Medulla oblongata (tissue), 1 donor: Measurements from ENCODE around the gene YBEY.

Experiments used
- DNase-seq: peaks from one replicate; pipeline ENCODE4 v3.0.0-alpha.2; 2015; ENCODE audit errors: extremely low spot score

The YBEY gene

DNA sequence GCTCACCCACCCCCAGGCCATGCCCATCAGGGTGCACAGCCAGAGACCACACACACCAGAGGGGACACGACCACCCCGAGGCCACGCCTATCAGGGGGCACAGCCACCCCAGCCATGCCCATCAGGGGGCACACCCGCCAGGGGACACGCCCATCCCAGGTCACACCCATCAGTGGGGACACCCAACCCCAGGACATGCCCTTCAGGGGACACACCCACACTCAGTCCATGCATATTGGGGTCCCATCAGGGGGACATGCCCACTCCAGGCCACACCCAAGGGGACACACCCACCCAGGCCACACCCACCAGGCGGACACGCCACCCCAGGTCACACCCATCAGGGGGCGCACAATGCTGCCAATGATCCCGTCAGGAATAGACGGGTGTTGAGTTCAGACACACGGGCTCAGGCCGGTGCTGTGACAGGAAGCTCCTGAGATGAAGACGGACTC, 21.4 kb upstream of the YBEY start:
- no peak for DNase-seq

DNA sequence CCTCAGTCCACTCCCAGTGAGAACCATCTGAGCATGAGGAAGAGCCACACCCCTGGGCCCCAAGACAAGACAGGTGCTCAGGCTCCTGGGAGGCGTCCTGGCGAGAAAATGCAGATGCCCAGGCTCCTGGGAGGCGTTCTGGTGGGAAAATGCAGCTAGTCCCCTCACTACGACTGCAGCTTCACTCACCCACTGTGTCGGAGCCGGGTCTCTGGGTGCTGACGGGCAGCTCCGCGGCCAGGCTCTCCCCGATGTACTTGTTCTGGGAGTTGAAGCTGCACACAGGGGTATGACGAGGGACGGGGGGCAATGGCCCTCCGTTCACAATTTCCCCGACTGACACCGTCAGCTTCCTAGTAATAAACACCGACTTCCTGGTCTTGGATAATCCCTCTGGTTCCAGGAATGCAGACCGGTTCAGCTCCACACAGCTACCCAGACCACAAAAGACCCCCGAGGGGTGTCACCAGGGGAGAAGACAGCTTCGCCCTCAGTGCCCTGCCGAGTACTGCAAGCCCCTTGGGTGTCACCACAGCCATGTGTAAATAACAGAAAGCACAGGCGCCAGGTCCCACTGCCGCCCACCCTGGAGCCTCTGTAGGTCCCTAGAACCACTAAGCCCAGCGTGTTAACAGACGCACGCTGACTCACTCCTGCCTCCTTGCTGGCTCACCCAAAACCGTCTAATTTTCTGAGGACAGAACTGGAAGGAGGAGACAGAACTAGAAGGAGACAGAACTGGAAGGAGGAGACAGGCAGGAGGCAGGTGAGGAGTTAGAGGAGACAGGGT, 20.2 kb upstream of the YBEY start:
- DNase-seq: no peak

- no peak for DNase-seq
Observed at GRCh38 chr21:46266946-46267345, 19.2 kb upstream of the YBEY start.

- DNase-seq: no peak
Observed at GRCh38 chr21:46268371-46268770, 17.8 kb upstream of the YBEY start.

DNA sequence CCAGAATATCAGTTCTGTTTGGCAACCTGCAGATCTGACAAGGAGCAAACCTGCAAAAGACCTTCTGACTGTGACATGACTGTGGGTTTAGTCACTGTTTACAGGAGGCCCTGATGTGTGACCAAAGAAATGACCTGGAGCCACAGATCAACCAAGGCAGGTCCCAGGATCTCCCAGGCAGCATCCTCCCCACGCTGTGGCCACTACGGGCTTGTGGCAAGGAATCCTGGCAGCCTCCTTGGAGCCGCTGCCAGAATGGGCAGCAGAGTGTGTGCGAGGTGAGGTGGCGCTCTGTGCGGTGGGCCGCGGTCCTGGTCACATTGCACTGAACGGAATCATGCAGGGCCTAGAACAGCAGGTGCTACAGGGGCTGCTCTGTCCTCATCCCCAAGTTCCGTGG, 16.7 kb upstream of the YBEY start:
- no peak for DNase-seq

GRCh38 chr21:46273341-46273740, 12.8 kb upstream of the YBEY start:
- no peak for DNase-seq

GRCh38 chr21:46274797-46275390, 11.2 kb upstream of the YBEY start:
- no peak for DNase-seq

DNA sequence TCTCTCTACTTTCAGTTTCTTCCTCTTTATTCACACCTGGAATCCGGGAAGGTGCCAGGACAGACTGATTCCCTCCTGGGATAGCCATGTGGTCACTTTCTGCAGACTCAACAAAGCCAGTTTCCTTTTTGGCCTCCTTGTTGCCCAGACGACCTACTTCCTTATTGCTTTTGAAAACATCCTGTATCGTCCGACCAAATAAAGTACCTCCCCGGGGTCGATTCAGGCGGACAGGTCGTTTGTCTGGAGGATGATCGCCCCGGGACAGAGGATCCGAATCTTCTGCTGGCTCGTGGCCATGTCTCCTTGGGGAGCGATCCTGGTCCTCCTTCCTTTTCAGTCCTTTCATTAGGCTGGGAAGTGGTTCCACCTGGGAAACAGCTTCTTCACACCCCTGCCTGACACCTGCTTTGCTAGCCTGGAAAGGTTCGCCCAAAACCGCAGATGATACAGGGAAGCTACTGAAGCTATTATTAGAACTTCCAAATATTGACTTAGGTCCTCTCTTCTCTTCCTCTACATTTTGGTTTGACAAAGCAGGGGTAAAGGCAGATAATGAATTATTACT, 2.0 kb upstream of the YBEY start:
- peak; percentile 33 for DNase-seq

DNA sequence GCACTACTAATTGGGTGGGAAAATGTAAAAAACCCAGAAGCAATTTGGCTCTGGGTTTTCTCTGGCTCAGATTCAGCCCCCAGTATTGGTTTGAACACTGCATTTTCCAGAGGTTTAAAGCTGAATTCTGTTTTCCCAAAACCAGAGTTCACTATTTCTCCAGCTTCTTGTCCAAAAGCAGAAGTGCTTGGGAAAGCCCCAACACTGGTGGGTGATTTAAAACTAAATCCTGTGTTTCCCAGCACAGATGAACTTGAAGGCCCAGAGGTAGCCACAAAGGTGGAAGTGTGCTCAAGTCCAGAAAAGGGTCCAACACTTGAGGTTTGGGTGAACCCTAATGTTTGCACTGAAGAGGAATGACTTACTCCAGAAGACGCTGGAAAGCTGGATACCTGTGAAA, 1.4 kb upstream of the YBEY start:
- no peak for DNase-seq

GRCh38 chr21:46285206-46285661, 908 bp upstream of the YBEY start, which contains the start of gene MCM3AP:
TSS of gene MCM3AP (minus strand) at chr21:46285611. CDS start at chr21:46285286, 325 bp downstream.
- no peak for DNase-seq

- DNase-seq: no peak
Observed at GRCh38 chr21:46286648-46287002, 483 bp downstream of the YBEY start.

- no peak for DNase-seq
Observed at GRCh38 chr21:46287541-46287940, 1.4 kb downstream of the YBEY start.

DNA sequence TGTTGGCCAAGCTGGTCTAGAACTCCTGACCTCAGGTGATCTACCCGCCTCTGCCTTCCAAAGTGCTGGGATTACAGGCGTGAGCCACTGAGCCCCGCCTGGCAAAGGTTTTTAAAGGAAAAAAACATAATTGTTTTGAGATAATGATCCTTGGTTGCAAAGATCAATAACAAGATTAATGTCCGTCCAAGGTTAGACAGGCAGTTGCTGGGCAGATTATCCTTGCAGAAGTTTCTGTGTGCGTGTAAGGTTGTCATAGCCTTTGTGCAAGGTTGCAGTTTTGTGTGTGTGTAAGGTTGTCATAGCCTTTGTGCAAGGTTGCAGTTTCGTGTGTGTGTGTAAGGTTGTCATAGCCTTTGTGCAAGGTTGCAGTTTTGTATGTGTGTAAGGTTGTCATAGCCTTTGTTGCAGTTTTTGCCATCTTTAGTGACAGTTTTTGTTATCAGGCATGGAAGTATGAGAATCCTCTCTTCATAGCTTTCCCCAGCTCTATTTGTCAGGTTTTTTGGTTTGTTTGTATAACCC, 3.6 kb downstream of the YBEY start:
- no peak for DNase-seq

- DNase-seq: no peak
Observed at GRCh38 chr21:46291561-46291960, 5.4 kb downstream of the YBEY start.

GRCh38 chr21:46294647-46295176, 8.6 kb downstream of the YBEY start:
- no peak for DNase-seq

DNA sequence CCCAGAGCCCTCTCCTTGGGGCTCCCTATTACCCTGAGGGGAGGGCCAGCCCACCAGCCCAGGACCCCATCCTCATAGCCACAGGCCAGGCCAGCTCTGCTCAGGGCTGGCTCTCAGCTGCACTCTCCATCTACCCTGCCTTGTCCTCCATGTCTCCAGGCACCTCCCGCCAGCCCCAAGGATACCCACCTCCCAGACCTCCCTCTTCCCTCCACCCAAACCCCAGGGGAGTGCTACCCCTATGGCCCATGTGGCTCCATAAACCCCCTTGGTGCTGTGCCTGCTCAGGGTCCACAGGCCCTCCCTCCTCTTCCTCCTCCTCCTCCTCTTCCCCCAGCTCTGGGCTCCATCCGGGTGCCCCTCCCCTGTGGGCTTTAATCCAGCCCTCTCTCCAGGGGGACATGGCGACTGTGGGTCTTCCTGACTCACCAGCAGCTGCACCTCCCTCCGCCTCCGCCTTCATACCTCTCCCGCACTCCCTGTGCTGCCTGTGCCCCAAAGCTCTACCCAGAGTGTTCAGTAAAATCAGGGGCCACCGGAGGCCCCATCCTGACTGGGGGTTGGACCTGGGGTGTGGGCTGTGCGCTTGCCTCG, 9.1 kb downstream of the YBEY start:
- DNase-seq: no peak

GRCh38 chr21:46295996-46296752, 10.0 kb downstream of the YBEY start:
- DNase-seq: peak; percentile 79

GRCh38 chr21:46297338-46298271, 11.5 kb downstream of the YBEY start:
- DNase-seq: no peak

- DNase-seq: no peak
Observed at GRCh38 chr21:46299167-46299566, 13.0 kb downstream of the YBEY start.

DNA sequence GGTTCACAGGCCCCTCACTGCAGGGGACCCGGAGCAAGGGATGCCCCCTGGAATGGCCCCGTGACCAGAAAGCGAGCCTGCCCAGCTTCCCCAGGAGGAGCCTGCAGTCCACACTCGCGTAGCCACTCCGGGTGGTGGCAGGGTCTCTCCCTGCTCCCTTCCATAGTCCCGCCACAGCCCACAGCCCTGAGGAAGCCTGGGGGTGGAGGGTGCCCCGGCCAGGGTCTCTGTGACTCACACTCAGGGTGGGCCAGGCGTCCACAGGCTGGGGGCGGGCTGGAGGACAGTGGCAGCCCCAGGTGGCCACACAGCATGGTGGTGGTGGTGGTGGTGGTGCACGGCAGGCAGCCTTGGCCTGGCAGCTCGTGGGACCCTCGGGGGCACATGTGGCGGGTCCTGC, 15.6 kb downstream of the YBEY start:
- DNase-seq: no peak
